ENCODE data around the gene ETDA.
"Not testable (repeated sequence)": the region's sequence is repeated elsewhere in the genome, so short reads cannot be mapped to it uniquely, and the experiment has no call there.

ETDA gene

GRCh38 chrX:135252011-135252518 lies at the start of gene ETDA:
ETDA (plus strand) TSS chrX:135252061; CDS start chrX:135253277, 1,216 bp downstream.
- not testable (repeated sequence) for DNase-seq (ENCODE audit: low spot score)

- not testable (repeated sequence) for DNase-seq (ENCODE audit: low spot score)
Observed at GRCh38 chrX:135206427-135206826, 45.4 kb upstream of the ETDA start.

- no peak for DNase-seq (ENCODE audit: low spot score)
Observed at GRCh38 chrX:135213200-135213844, 38.5 kb upstream of the ETDA start.

- DNase-seq (ENCODE audit: low spot score), result not testable (repeated sequence)
Observed at GRCh38 chrX:135245989-135246388, 5.9 kb upstream of the ETDA start.

GRCh38 chrX:135256087-135256684 lies 4.3 kb downstream of the ETDA start:
- not testable (repeated sequence) for DNase-seq (ENCODE audit: low spot score)

GRCh38 chrX:135256923-135257322 lies 5.1 kb downstream of the ETDA start:
- no peak for DNase-seq (ENCODE audit: low spot score)

GRCh38 chrX:135257469-135257868 lies 5.6 kb downstream of the ETDA start:
- DNase-seq (ENCODE audit: low spot score), result no peak

- DNase-seq (ENCODE audit: low spot score), result not testable (repeated sequence)
Observed at GRCh38 chrX:135260976-135261375, 9.1 kb downstream of the ETDA start.

GRCh38 chrX:135263376-135263775 lies 11.5 kb downstream of the ETDA start:
- DNase-seq (ENCODE audit: low spot score), result not testable (repeated sequence)

- DNase-seq (ENCODE audit: low spot score), result no peak
Observed at GRCh38 chrX:135264206-135264605, 12.3 kb downstream of the ETDA start.

GRCh38 chrX:135273162-135273561 lies 21.3 kb downstream of the ETDA start:
- DNase-seq (ENCODE audit: low spot score), result no peak

GRCh38 chrX:135275973-135276372 lies 24.1 kb downstream of the ETDA start:
- no peak for DNase-seq (ENCODE audit: low spot score)

GRCh38 chrX:135287266-135287823 lies 35.5 kb downstream of the ETDA start:
- no peak for DNase-seq (ENCODE audit: low spot score)

- DNase-seq (ENCODE audit: low spot score), result peak; percentile 76
Observed at GRCh38 chrX:135295238-135295943, 43.5 kb downstream of the ETDA start.

- DNase-seq (ENCODE audit: low spot score), result no peak
Observed at GRCh38 chrX:135295944-135296305, 44.1 kb downstream of the ETDA start.

- DNase-seq (ENCODE audit: low spot score), result no peak
Observed at GRCh38 chrX:135302269-135302873, 50.5 kb downstream of the ETDA start.
